ENCODE data around the gene NDUFA8. TPM values are rescaled to one million over a fixed set of nuclear protein-coding genes. Genes with fewer than 3 reads are reported as not detected.

Gene NDUFA8
- total RNA-seq = 64.3 and 69.1 TPM in 2 replicates

GRCh38 chr9:122159026-122159924 is at the start of gene NDUFA8, which contains the start of gene MORN5:
Gene NDUFA8 (minus strand): TSS chr9:122159779. CDS start chr9:122159677, 102 bp downstream.
Gene MORN5 (plus strand): TSS chr9:122159908. CDS start chr9:122159973, 65 bp downstream.

Other genes starting within 250 kb of the NDUFA8 start
- 4.0 and 4.3 TPM in 2 replicates for gene TTLL11, start 66.5 kb downstream of the NDUFA8 start, total RNA-seq
- gene MORN5, start 129 bp upstream of the NDUFA8 start, total RNA-seq = not detected in 2 replicates
- not detected in 2 replicates for gene LHX6, start 69.2 kb upstream of the NDUFA8 start, total RNA-seq
- 10.4 and 13.8 TPM in 2 replicates for gene RBM18, start 105.1 kb upstream of the NDUFA8 start, total RNA-seq
- 33.3 and 43.8 TPM in 2 replicates for gene MRRF, start 105.1 kb upstream of the NDUFA8 start, total RNA-seq
- 7.5 and 9.4 TPM in 2 replicates for gene PTGS1, start 211.2 kb upstream of the NDUFA8 start, total RNA-seq

All from myometrial cell (primary cell).